SK-MEL-5 (cell line): ENCODE data around the gene CCDC87. TPM values are rescaled to one million over a fixed set of nuclear protein-coding genes. Genes with fewer than 3 reads are reported as not detected.
"Not testable (repeated sequence)": the region's sequence is repeated elsewhere in the genome, so short reads cannot be mapped to it uniquely, and the experiment has no call there.

Source experiments
- DNase-seq: peaks from one replicate; pipeline ENCODE4 v3.0.0-alpha.2; 2016; ENCODE audit warnings: low read depth, low spot score
- in situ Hi-C: cut with HindIII; loops from 2 replicates; pipeline ENCODE4 v1.10.0; 2016; ENCODE audit warnings: low sequenced_read_pairs, high pct_unique_total_duplicates, low pct_unique_long_range_greater_than_20kb
- total RNA-seq: library from RNA; depleted of rRNA; stranded (reverse); fragments of >200 nt; shearing (Covaris generic); gene quantifications from 2 replicates; pipeline ENCODE4 v1.2.3, GENCODE V29; 2014

CCDC87 gene
- total RNA-seq, 1 experiment from 2014 or later, result 0.24 TPM

DNA sequence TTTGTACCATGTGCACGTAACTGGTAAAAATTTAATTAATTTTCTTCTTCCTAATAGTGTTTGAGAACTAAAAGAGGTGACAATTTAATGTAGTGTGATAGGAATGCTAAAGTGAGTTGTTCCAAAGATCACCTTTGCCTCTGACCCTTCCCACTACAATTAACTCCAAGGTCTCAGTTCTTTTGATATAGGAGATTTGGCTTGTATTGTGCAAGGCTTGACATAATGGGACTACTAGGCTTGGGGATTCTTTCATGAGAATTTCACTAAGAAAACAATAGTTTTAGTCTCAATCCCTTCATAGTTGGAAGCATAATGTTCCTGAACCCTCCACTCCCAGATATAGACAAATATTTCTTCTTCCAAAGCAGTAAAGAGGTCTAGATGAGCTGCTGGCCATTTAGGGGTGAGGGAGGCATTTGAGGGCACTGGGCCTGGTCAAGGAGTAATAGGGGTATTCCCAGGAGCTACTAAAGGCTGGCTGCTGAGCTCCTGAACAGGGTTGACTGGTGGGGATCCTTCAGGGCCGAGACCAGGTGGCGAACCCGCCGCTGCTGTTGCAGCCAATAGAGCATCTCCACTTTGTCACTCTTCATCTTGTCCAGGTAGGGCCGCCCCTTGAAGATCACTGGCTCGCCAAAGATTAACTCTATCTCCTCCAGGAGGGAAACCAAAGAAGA is 2.7 kb downstream of the CCDC87 start:
- DNase-seq, result no peak
- in situ Hi-C loops, result no loop called here

DNA sequence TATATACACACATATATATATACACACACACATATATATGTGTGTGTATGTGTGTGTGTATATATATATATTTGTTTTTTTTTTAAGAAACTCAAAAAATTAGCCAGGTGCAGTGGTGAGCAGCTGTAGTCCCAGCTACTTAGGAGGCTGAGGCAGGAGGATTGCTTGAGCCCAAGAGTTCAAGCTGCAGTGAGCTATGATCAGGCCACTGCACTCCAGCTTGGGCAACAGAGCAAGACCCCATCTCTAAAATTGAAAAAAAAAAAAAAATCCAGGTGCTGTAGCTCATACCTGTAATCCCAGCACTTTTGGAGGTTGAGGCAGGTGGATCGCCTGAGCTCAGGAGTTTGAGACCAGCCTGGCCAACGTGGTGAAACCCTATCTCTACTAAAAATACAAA is 3.5 kb downstream of the CCDC87 start:
- in situ Hi-C loops, DNase-seq: not testable (repeated sequence)

DNA sequence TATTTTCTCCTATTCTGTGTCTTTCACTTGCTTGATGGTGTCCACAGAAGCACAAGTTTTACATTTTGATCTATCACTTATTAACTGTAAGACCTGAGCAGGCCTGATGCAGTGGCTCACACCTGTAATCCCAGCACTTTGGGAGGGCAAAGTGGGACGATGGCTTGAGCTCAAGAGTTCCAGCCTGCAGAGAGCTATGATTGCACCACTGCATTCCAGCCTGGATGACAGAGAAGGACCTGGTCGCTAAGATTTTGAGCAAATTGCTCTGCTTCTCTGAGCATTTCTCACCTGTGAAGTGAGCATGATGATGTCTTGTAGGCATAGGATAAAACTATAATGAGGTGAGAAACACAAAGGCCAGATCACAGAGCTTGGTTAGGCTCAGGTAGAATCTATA is 6.7 kb downstream of the CCDC87 start:
- no peak for DNase-seq
- in situ Hi-C loops, result no loop called here

DNA sequence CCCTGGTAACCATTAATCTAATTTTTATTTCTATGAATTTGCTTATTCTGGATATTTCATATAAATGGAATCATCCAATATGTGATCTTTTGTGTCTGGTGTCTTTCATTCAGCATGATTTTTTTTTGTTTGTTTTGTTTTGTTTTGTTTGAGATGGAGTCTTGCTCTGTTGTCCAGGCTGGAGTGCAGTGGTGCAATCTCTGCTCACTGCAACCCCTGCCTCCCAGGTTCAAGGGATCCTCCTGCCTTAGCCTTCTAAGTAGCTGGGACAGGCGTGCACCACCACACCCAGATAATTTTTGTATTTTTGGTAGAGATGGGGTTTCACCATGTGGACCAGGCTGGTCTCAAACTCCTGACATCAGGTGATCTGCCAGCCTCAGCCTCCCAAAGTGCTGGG is 7.4 kb downstream of the CCDC87 start:
- in situ Hi-C loops, DNase-seq: not testable (repeated sequence)

DNA sequence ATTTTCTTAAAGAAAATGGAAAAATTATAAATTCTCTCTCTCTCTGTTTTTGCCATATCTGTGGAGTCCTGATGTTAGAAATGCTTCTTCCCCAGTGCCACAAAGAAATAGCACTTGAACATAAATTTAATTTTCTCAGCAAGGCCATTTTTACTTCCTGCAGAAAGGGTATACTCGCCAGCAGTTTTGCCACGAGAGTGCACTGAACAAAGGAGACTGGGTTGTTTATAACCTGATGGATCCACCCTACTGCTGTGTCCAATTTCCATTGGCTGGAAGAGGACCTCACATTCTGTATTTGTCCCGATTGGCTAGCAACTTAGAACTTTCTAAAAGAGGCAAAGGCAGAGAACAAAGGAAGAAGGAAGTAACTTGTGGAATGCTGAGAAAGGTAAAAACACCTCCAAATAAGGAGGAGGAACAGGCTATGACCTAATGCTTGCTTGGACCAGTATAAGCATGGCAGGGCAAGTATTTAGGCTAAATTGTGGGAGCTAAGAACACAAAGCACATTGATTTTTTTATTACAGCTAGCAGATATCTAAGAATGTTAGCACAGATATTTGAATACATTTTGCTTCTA is 10.2 kb downstream of the CCDC87 start:
- in situ Hi-C loops, DNase-seq: not testable (repeated sequence)

DNA sequence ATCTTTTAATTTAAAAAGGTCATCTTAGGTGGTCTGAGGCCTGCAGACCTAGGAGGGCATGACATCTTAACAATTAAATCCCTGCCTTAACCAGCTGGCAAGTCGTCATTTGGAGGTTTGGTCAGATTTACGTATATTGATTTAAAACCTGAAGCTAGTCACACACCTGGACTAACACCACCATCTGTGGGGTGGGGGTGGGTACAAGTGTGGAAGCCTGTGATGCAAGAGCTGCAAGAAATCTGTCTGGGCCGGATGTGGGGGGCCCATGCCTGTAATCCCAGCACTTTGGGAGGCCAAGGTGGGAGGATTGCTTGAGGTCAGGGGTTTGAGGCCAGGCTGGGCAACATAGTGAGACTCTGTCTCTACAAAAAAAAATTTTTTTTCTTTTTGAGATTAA is 11.6 kb downstream of the CCDC87 start:
- in situ Hi-C loops, result no loop called here
- no peak for DNase-seq

DNA sequence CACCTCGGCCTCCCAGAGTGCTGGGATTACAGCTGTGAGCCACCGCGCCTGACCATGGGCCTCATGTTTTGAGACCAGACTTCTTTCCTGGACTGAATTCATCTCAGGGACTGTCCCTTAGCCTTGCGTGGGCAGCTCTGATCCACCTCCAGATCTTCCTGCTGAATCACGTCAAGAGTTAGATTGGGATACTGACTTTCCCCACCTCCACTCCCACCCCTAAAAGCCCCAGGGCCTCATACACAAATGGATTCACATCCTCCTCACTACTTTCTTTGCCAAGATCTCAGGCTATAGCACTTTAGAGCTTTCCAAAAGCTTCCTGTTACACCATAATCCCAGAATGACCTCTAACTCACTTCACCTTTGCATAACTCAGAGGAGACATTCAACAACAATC is 12.1 kb downstream of the CCDC87 start:
- in situ Hi-C loops, result no loop called here

DNA sequence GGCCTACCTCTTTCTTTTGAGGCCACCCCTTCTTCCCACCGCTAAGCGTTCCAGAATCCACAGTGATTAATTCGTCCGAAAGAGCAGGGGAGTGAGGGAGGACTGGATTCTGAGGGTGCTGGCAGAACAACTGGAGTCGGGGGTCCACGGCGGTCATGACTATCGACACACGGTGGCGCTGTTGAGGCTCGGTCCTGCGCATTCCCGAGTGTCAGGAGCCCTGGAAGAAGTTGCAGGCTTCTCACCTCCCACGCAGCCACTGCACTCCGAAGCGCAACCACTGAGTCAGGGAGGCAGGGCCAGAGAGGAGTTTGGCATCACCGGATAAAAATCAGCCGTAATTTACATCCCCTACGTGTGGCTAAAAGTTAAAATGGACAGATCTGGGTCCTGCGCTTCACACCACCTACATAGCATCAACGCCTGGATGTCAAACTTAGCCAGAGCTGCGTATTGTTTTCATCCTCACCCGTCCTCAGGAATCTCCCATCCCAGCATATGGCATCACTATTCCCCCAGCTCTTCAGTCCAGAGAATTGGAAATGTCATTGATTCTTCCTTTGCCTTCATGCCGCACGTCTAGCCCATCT is 13.8 kb downstream of the CCDC87 start:
- in situ Hi-C loops, result no loop called here
- peak; percentile 64 for DNase-seq

More for the DNA sequence above, 12.1 kb downstream of the CCDC87 start:
- no peak for DNase-seq

DNA sequence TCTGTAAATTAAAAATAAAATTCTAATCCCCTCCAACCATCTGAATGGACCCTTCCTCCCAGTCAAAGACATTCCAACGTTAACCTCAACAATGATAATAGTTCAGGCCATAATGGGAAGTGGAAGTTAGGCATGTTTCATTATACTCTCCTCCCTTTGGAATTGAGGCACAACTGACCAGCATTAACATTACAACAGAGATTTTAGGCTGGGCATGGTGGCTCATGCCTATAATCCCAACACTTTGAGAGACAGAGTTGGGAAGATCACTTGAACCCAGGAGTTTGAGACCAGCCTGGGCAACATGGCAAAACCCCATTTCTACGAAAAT is 22.0 kb downstream of the CCDC87 start:
- no peak for DNase-seq
- in situ Hi-C loops, result no loop called here

DNA sequence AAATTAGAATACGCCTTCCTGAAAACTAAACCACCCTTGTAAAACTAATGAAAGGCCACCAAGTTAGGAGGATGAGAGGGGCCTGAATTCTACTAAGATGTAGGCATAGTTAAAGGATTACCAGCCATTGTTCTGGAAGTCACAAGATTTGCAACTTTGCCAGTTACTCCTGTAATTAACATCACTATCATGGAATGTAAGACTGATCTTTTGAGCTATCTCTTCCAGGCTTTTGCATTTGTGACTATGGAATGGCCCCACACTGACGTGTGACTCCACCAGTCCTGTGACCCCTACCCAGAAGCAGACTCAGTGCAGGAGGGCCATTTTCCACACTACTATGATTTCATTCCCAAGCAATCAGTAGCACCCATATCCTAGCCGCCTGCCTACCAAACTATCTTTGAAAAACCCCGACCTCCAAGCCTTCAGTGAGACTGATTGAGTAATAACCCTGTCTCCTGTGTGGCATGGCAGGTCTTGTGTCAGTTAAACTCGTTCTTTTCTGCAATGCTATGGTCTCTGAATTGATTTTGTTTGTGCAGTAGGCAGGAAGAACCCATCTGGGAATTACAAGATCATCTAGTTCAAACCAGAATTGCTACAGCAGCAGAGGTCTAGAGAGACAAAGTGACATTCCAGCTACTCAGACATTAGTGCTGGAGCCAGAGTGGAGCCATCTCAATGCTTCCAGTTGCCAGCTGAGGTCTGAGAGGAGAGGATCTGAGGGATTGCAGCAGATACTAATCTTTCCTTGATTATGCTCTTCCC is 22.6 kb downstream of the CCDC87 start:
- in situ Hi-C loops, result no loop called here
- DNase-seq, result no peak

DNA sequence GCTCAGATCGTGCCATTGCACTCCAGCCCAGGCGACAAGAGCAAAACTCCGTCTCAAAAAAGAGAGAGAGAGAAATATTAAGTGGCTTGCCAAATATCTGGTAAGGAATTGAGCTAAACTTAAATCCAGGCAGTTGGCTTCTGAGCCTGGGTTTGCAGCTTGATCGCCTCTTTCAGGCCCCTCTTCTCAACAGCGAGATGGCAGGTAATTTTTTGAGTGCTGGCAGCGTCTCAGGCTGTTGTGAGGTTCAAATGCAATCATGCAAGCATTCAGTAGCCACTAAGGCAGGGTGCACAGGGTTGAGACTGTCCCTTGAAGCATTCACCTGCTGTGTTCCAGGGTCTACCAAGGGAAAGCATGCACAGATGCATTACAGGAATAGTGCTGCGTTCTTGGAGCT is 23.8 kb downstream of the CCDC87 start:
- in situ Hi-C loops, result no loop called here
- DNase-seq, result no peak

DNA sequence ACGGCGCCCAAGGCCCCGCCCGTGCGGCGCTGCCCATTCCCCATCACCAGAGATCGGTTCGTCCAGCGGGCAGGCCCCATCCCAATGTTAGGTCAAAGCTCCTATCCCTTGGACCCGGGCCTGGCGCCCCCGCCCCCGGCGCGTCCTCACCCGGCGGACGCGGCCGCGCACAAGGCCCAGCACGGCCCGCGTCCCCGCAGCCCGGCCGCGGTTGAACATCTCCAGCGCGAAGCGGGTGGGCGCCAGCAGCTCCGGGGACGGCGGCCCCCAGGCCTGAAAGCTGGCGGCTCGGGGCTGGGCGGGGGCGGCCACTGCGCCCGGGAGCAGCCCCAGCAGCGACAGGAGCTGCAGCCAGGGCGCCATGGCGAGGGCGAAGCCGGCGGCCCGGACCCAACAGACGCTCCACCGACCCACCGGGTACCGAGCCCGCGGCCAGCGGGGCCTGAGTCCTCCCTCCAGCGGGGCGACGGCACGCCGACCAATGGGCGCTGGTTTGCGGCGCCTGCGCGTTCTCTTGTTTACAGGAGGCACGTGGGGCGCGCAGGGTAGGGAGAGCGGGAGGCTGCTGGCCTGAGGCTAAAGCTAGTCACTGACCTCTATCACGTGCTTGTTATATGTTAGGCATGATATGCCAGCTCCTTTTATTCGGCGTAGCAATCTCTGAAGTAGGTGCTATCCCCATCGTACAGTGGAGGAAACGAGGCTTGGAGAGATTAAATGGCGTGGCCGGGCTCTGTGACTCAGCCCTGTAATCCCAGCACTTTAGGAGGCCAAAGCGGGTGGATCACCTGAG is 24.5 kb downstream of the CCDC87 start, which contains the start of gene CTSF:
Gene CTSF, minus strand, starts transcription at position 483 of the 793 bp plus-strand sequence. Its CDS starts 120 bp downstream, at position 363.
- peak; percentile 87 for DNase-seq
- in situ Hi-C loops, result no loop called here

DNA sequence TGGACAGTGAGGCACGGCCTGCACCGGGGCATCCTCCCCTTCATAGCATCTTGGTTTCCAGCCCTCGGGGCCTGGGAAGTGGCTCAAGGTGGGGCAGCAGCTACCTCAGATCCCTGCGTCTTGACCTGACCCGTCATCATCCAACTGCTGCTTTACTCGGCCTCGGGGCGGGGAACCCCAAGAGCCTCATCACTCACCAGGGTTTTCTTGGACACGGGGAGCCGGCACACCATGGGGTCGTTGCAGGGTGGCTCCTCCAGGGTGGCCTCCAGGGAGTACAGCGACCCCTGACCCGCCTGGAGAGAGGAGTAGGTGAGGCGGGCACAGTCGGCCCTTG is 25.1 kb downstream of the CCDC87 start:
- in situ Hi-C loops, result no loop called here
- no peak for DNase-seq

DNA sequence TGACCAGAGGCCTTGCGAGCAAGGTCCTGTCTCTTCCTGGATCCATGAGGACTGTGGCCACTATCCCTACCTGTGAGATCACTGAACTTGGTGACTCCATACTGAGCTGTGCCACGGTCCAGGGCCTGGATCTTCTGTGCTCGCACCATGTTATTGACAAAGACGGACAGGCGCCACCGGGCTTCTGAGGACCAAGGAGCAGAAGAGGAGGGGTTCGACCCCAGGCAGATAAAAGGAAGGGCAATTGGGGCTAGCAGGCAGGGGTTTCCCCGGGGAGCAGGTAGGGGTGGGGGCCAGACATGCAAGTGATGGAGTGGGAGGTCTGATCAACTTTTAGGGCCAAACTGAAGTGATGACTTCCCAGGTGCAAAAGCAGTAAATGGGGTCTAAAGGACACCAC is 26.6 kb downstream of the CCDC87 start:
- in situ Hi-C loops, result no loop called here
- no peak for DNase-seq

DNA sequence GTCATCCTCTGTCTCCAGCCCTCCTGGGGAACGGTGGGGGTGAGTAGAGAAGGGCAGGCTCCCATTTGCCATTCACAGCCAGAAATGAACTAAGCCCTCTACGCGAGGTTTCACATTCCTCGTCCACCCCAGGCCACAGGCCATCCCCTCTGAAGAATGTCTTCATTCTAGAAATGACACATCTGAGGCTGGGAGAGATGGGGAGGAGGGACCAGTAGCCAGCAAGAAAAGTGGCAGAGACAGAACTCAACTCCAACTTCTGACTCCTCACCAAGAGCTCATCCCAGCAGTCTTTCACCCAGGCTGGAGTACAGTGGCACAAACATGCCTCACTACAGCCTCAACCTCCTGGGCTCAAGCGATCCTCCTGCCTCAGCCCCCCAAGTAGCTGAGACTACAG is 27.9 kb downstream of the CCDC87 start:
- no peak for DNase-seq
- in situ Hi-C loops, result no loop called here

DNA sequence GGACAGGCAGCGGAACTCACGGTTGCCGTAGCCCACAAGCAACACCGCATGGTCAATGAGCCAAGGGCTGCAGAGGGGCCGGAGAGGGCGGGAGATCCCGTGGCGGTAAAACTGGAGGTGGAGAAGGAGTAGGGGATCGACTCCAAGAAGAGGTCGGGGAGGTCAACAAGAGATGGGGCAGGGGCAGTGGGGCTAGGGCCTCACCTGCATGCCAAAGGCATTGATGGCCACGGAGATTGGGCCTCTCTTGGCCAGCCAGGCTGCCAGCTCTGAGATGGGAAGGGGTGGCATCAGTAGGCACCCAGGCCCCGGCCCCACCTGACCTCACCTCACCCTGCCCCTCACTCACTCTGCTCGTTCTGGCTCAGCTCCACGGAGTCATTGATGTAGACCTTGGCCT is 28.3 kb downstream of the CCDC87 start:
- in situ Hi-C loops, result no loop called here
- no peak for DNase-seq

DNA sequence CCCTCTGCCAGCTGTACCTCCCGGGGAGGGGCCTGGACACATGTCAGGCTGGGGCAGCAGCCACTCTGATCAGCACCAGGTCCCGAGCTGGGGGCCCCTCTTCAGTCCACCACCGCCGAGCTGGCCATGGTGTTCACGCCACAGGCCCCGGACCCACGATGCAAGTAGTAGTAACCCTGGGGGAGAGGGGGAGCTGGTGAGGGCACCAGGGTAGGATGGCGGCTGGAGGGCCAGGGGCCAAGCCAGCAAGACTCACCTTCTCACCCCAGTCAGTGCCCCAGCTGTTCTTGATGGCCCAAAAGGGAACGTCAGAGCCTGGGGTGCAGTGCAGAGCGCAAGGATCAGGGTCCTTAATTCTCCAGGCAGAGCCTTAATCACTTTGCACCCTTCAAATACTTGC is 29.0 kb downstream of the CCDC87 start:
- no peak for DNase-seq
- in situ Hi-C loops, result no loop called here
